Rectal smooth muscle tissue (tissue), 1 donor: Measurements from ENCODE around the gene MYLK4.
"Not testable (repeated sequence)": the region's sequence is repeated elsewhere in the genome, so short reads cannot be mapped to it uniquely, and the experiment has no call there.

Source experiments
- H3K27ac ChIP-seq: one replicate; pipeline ENCODE4 v1.7.0; 2013; ENCODE audit warnings: low read depth, low read length, inconsistent platforms
- H3K27me3 ChIP-seq: one replicate; pipeline ENCODE4 v1.7.0; 2013; ENCODE audit warnings: low read length; ENCODE audit not compliant: control insufficient read depth, insufficient read depth
- H3K36me3 ChIP-seq: one replicate; pipeline ENCODE4 v1.7.0; 2013; ENCODE audit warnings: low read length; ENCODE audit not compliant: control insufficient read depth, insufficient read depth
- H3K4me1 ChIP-seq: one replicate; pipeline ENCODE4 v1.7.0; 2013; ENCODE audit warnings: low read length; ENCODE audit not compliant: control insufficient read depth, insufficient read depth
- H3K4me3 ChIP-seq: one replicate; pipeline ENCODE4 v1.7.0; 2013; ENCODE audit warnings: low read length
- H3K9ac ChIP-seq: one replicate; pipeline ENCODE4 v1.7.0; 2013; ENCODE audit warnings: low read length

The MYLK4 gene

GRCh38 chr6:2763345-2763841 lies 12.7 kb upstream of the MYLK4 start:
- Histone ChIP-seq H3K4me3 (no peak overlapping the region), H3K4me1 (peaks cover 13% of the 10 kb centered on the region), H3K27me3 (no peaks in the 10 kb centered on the region), H3K36me3 (no peaks in the 10 kb centered on the region), H3K27ac (no peak overlapping the region), H3K9ac (no peak overlapping the region)

GRCh38 chr6:2762868-2763267 lies 12.1 kb upstream of the MYLK4 start:
- H3K4me1 ChIP-seq: peaks cover 11% of the 10 kb centered on the region
- H3K36me3 ChIP-seq, H3K4me3 ChIP-seq, H3K27ac ChIP-seq, H3K9ac ChIP-seq, H3K27me3 ChIP-seq: not testable (repeated sequence)

- Histone ChIP-seq H3K27me3 (no peaks in the 10 kb centered on the region), H3K4me3 (no peak overlapping the region), H3K27ac (no peak overlapping the region), H3K36me3 (no peaks in the 10 kb centered on the region), H3K4me1 (no peaks in the 10 kb centered on the region), H3K9ac (no peak overlapping the region)
Observed at GRCh38 chr6:2760882-2761842, 10.4 kb upstream of the MYLK4 start.

- no peaks in the 10 kb centered on the region for H3K4me1 ChIP-seq
- no peak overlapping the region for H3K4me3 ChIP-seq
- H3K9ac ChIP-seq: no peak overlapping the region
- H3K27me3 ChIP-seq: no peaks in the 10 kb centered on the region
- no peaks in the 10 kb centered on the region for H3K36me3 ChIP-seq
- H3K27ac ChIP-seq: no peak overlapping the region
Observed at GRCh38 chr6:2758980-2759379, 8.3 kb upstream of the MYLK4 start.

GRCh38 chr6:2756687-2757224 lies 6.0 kb upstream of the MYLK4 start:
- Histone ChIP-seq H3K36me3 (no peaks in the 10 kb centered on the region), H3K4me3 (no peak overlapping the region), H3K27ac (no peak overlapping the region), H3K4me1 (no peaks in the 10 kb centered on the region), H3K27me3 (no peaks in the 10 kb centered on the region), H3K9ac (no peak overlapping the region)

- no peak overlapping the region for H3K27ac ChIP-seq
- H3K4me1 ChIP-seq: no peaks in the 10 kb centered on the region
- no peaks in the 10 kb centered on the region for H3K27me3 ChIP-seq
Observed at GRCh38 chr6:2756241-2756640, 5.5 kb upstream of the MYLK4 start.

GRCh38 chr6:2755456-2755855 lies 4.7 kb upstream of the MYLK4 start:
- Histone ChIP-seq H3K27ac (no peak overlapping the region), H3K4me3 (no peak overlapping the region), H3K27me3 (no peaks in the 10 kb centered on the region), H3K4me1 (no peaks in the 10 kb centered on the region), H3K36me3 (no peaks in the 10 kb centered on the region), H3K9ac (no peak overlapping the region)

More at GRCh38 chr6:2756241-2756640, 5.5 kb upstream of the MYLK4 start:
- H3K4me3 ChIP-seq: no peak overlapping the region
- no peaks in the 10 kb centered on the region for H3K36me3 ChIP-seq
- no peak overlapping the region for H3K9ac ChIP-seq

GRCh38 chr6:2754911-2755310 lies 4.2 kb upstream of the MYLK4 start:
- H3K4me3 ChIP-seq: no peak overlapping the region
- H3K9ac ChIP-seq: no peak overlapping the region
- H3K4me1 ChIP-seq: no peaks in the 10 kb centered on the region
- no peak overlapping the region for H3K27ac ChIP-seq
- H3K27me3 ChIP-seq: no peaks in the 10 kb centered on the region
- H3K36me3 ChIP-seq: no peaks in the 10 kb centered on the region

GRCh38 chr6:2754393-2754792 lies 3.7 kb upstream of the MYLK4 start:
- no peak overlapping the region for H3K4me3 ChIP-seq
- no peak overlapping the region for H3K27ac ChIP-seq
- H3K27me3 ChIP-seq: no peaks in the 10 kb centered on the region
- H3K36me3 ChIP-seq: no peaks in the 10 kb centered on the region
- no peak overlapping the region for H3K9ac ChIP-seq
- no peaks in the 10 kb centered on the region for H3K4me1 ChIP-seq

- no peaks in the 10 kb centered on the region for H3K27me3 ChIP-seq
- H3K27ac ChIP-seq: no peak overlapping the region
- H3K36me3 ChIP-seq: no peaks in the 10 kb centered on the region
- no peak overlapping the region for H3K4me3 ChIP-seq
- H3K4me1 ChIP-seq: no peaks in the 10 kb centered on the region
- H3K9ac ChIP-seq: no peak overlapping the region
Observed at GRCh38 chr6:2753743-2754142, 3.0 kb upstream of the MYLK4 start.

GRCh38 chr6:2753110-2753489 lies 2.4 kb upstream of the MYLK4 start:
- Histone ChIP-seq H3K4me3 (no peak overlapping the region), H3K27me3 (no peaks in the 10 kb centered on the region), H3K27ac (no peak overlapping the region), H3K4me1 (no peaks in the 10 kb centered on the region), H3K9ac (no peak overlapping the region), H3K36me3 (no peaks in the 10 kb centered on the region)

- H3K4me3 ChIP-seq: no peak overlapping the region
- H3K9ac ChIP-seq: no peak overlapping the region
- H3K27ac ChIP-seq: no peak overlapping the region
Observed at GRCh38 chr6:2752477-2753109, 1.9 kb upstream of the MYLK4 start.

More at GRCh38 chr6:2752477-2753109, 1.9 kb upstream of the MYLK4 start:
- H3K4me1 ChIP-seq: no peaks in the 10 kb centered on the region
- H3K27me3 ChIP-seq: no peaks in the 10 kb centered on the region
- no peaks in the 10 kb centered on the region for H3K36me3 ChIP-seq
